GM21576 (cell line): ENCODE results near the gene PIP5K1B.
A peak's percentile ranks its signal among the peaks of the same experiment; 100 is the strongest.

Source experiments
- ATAC-seq: cut with Tn5 transposase; IDR thresholded peaks from one replicate; pipeline ENCODE4 v1.9.1; 2021; ENCODE audit warnings: mild to moderate bottlenecking, moderate library complexity; ENCODE audit not compliant: unreplicated experiment

Gene PIP5K1B

GRCh38 chr9:68844631-68845612, 139.9 kb downstream of the PIP5K1B start:
- ATAC-seq: peak; percentile 57

GRCh38 chr9:68847765-68848164, 142.7 kb downstream of the PIP5K1B start:
- ATAC-seq: no peak

GRCh38 chr9:68851657-68852056, 146.6 kb downstream of the PIP5K1B start:
- ATAC-seq: no peak

- ATAC-seq: no peak
Observed at GRCh38 chr9:68852941-68853340, 147.9 kb downstream of the PIP5K1B start.

- ATAC-seq: no peak
Observed at GRCh38 chr9:68859347-68859746, 154.3 kb downstream of the PIP5K1B start.

- ATAC-seq: no peak
Observed at GRCh38 chr9:68860419-68860818, 155.4 kb downstream of the PIP5K1B start.

GRCh38 chr9:68861436-68861835, 156.4 kb downstream of the PIP5K1B start:
- no peak for ATAC-seq

GRCh38 chr9:68867066-68867465, 162.0 kb downstream of the PIP5K1B start:
- no peak for ATAC-seq

GRCh38 chr9:68869022-68869421, 164.0 kb downstream of the PIP5K1B start:
- ATAC-seq: no peak

GRCh38 chr9:68870086-68870485, 165.0 kb downstream of the PIP5K1B start:
- no peak for ATAC-seq

- no peak for ATAC-seq
Observed at GRCh38 chr9:68871236-68871635, 166.2 kb downstream of the PIP5K1B start.

GRCh38 chr9:68872026-68872501, 167.0 kb downstream of the PIP5K1B start:
- ATAC-seq: no peak

- ATAC-seq: no peak
Observed at GRCh38 chr9:68873179-68873578, 168.1 kb downstream of the PIP5K1B start.

- no peak for ATAC-seq
Observed at GRCh38 chr9:68876273-68876672, 171.2 kb downstream of the PIP5K1B start.

- ATAC-seq: no peak
Observed at GRCh38 chr9:68876681-68877080, 171.6 kb downstream of the PIP5K1B start.

GRCh38 chr9:68877219-68877618, 172.2 kb downstream of the PIP5K1B start:
- ATAC-seq: no peak

GRCh38 chr9:68878450-68878849, 173.4 kb downstream of the PIP5K1B start:
- no peak for ATAC-seq

GRCh38 chr9:68883224-68883623, 178.2 kb downstream of the PIP5K1B start:
- ATAC-seq: no peak

- ATAC-seq: no peak
Observed at GRCh38 chr9:68887232-68887631, 182.2 kb downstream of the PIP5K1B start.

GRCh38 chr9:68894502-68894901, 189.5 kb downstream of the PIP5K1B start:
- ATAC-seq: no peak

GRCh38 chr9:68895741-68896478, 190.9 kb downstream of the PIP5K1B start:
- peak; percentile 92 for ATAC-seq

GRCh38 chr9:68896486-68896885, 191.4 kb downstream of the PIP5K1B start:
- ATAC-seq: peak; percentile 4
